HFFc6 (cell line): ENCODE measurements around the gene CTRB2. TPM values are rescaled to one million over a fixed set of nuclear protein-coding genes. Genes with fewer than 3 reads are reported as not detected.

Source experiments
- DNase-seq: peaks from one replicate; pipeline ENCODE4 v3.0.0-alpha.2; 2018
- H3K27ac Mint-ChIP-seq: 2 replicates; pipeline ENCODE4 v1.8.0; 2020; ENCODE audit warnings: mild to moderate bottlenecking, mixed read lengths
- H3K27me3 Mint-ChIP-seq: 2 replicates; pipeline ENCODE4 v1.8.0; 2021; ENCODE audit warnings: mild to moderate bottlenecking, moderate library complexity, mixed read lengths; ENCODE audit not compliant: insufficient read depth
- H3K36me3 Mint-ChIP-seq: 2 replicates; pipeline ENCODE4 v1.8.0; 2021; ENCODE audit warnings: low read depth, mixed read lengths
- H3K4me1 Mint-ChIP-seq: 2 replicates; pipeline ENCODE4 v1.8.0; 2020; ENCODE audit warnings: low read depth, mixed read lengths
- H3K4me3 Mint-ChIP-seq: 2 replicates; pipeline ENCODE4 v1.8.0; 2020; ENCODE audit warnings: mild to moderate bottlenecking, moderate library complexity, mixed read lengths
- H3K9me3 Mint-ChIP-seq: 2 replicates; pipeline ENCODE4 v1.8.0; 2020; ENCODE audit warnings: mild to moderate bottlenecking, mixed read lengths
- CTCF ChIP-seq: fragments of 200-600 bp; sonication (generic); IDR thresholded peaks from 2 replicates; pipeline ENCODE4 v1.5.0; 2021; ENCODE audit warnings: antibody characterized with exemption, mild to moderate bottlenecking
- total RNA-seq, 6 experiments: library from RNA; stranded (reverse); fragmentation: NEBNext Ultra II Directional; extraction: Animal tissue kit (Norgen Biotek cat#: 25700); gene quantifications; 2 replicates in 1 of 6; 3 replicates in 5 of 6; pipeline ENCODE4 v1.2.3, GENCODE V29; 2021

The CTRB2 gene
- total RNA-seq, 6 experiments from 2014 or later, result not detected

GRCh38 chr16:75252049-75252864, 45.3 kb upstream of the CTRB2 start:
- no peak for TF ChIP-seq CTCF
- peaks cover 21% of the 10 kb centered on the region for H3K27me3 Mint-ChIP-seq
- no peaks in the 10 kb centered on the region for H3K9me3 Mint-ChIP-seq
- H3K4me1 Mint-ChIP-seq, result peaks cover 72% of the 10 kb centered on the region
- no peak for DNase-seq
- H3K36me3 Mint-ChIP-seq, result peaks cover 12% of the 10 kb centered on the region
- H3K27ac Mint-ChIP-seq, result peak overlapping the region; percentile 90
- H3K4me3 Mint-ChIP-seq, result peak overlapping the region; percentile 79

- Mint-ChIP-seq H3K4me3 (peak within 1 kb of the TSS; percentile 93), H3K27ac (peak within 1 kb of the TSS; percentile 95), H3K4me1 (peaks cover 74% of the 10 kb centered on the region), H3K9me3 (no peaks in the 10 kb centered on the region), H3K36me3 (peaks cover 18% of the 10 kb centered on the region), H3K27me3 (peaks cover 23% of the 10 kb centered on the region)
- peak; percentile 49 for TF ChIP-seq CTCF
- peak; percentile 88 for DNase-seq
Observed at GRCh38 chr16:75251280-75252048, 44.5 kb upstream of the CTRB2 start, which contains the start of gene BCAR1. BCAR1 (minus strand) TSS chr16:75251624; CDS start chr16:75251482, 142 bp downstream.

GRCh38 chr16:75250809-75251279, 43.9 kb upstream of the CTRB2 start:
- TF ChIP-seq CTCF, result no peak
- Mint-ChIP-seq H3K27me3 (peaks cover 25% of the 10 kb centered on the region), H3K4me1 (peaks cover 80% of the 10 kb centered on the region), H3K27ac (peak overlapping the region; percentile 95), H3K9me3 (no peaks in the 10 kb centered on the region), H3K36me3 (peaks cover 23% of the 10 kb centered on the region), H3K4me3 (peak overlapping the region; percentile 93)
- DNase-seq, result no peak

- H3K36me3 Mint-ChIP-seq, result peaks cover 23% of the 10 kb centered on the region
- TF ChIP-seq CTCF, result no peak
- DNase-seq, result no peak
- H3K4me3 Mint-ChIP-seq, result peak overlapping the region; percentile 93
- H3K4me1 Mint-ChIP-seq, result peaks cover 85% of the 10 kb centered on the region
- no peaks in the 10 kb centered on the region for H3K9me3 Mint-ChIP-seq
- H3K27me3 Mint-ChIP-seq, result peaks cover 25% of the 10 kb centered on the region
- peak overlapping the region; percentile 95 for H3K27ac Mint-ChIP-seq
Observed at GRCh38 chr16:75250089-75250808, 43.3 kb upstream of the CTRB2 start.

GRCh38 chr16:75249441-75249840, 42.5 kb upstream of the CTRB2 start:
- Mint-ChIP-seq H3K4me1 (peaks cover 84% of the 10 kb centered on the region), H3K9me3 (no peaks in the 10 kb centered on the region), H3K36me3 (peaks cover 23% of the 10 kb centered on the region), H3K27me3 (peaks cover 29% of the 10 kb centered on the region), H3K4me3 (peak overlapping the region; percentile 93), H3K27ac (peak overlapping the region; percentile 95)
- TF ChIP-seq CTCF, result no peak
- no peak for DNase-seq
